Smooth muscle cell (in vitro differentiated cells): ENCODE measurements around the gene PES1. TPM values are rescaled to one million over a fixed set of nuclear protein-coding genes. Genes with fewer than 3 reads are reported as not detected.
"Not testable (repeated sequence)": the region's sequence is repeated elsewhere in the genome, so short reads cannot be mapped to it uniquely, and the experiment has no call there.

Experiments
- DNase-seq: peaks from one replicate; lab custom pipeline; 2025; ENCODE audit not compliant: unreplicated experiment; lab: John Stamatoyannopoulos, UW
- H2AFZ ChIP-seq: fragments of 200-600 bp; sonication (generic); 2 replicates; pipeline ENCODE4 v1.6.0; 2016; ENCODE audit warnings: antibody characterized with exemption, low read depth, mild to moderate bottlenecking
- H3F3A ChIP-seq: fragments of 200-600 bp; sonication (generic); 2 replicates; pipeline ENCODE4 v1.6.0; 2017; ENCODE audit warnings: antibody characterized with exemption, low read depth
- H3K27ac ChIP-seq: fragments of 200-600 bp; sonication (generic); 2 replicates; pipeline ENCODE4 v1.5.1; 2016; ENCODE audit warnings: low read depth, mild to moderate bottlenecking
- H3K27me3 ChIP-seq: fragments of 200-600 bp; sonication (generic); 2 replicates; pipeline ENCODE4 v1.6.1; 2016; ENCODE audit warnings: low read depth, mild to moderate bottlenecking
- H3K36me3 ChIP-seq: fragments of 200-600 bp; sonication (generic); 2 replicates; pipeline ENCODE4 v1.5.1; 2016; ENCODE audit warnings: low read depth
- H3K4me1 ChIP-seq: fragments of 200-600 bp; sonication (generic); 2 replicates; pipeline ENCODE4 v1.5.1; 2016; ENCODE audit warnings: low read depth
- H3K4me2 ChIP-seq: fragments of 200-600 bp; sonication (generic); 2 replicates; pipeline ENCODE4 v1.6.0; 2016; ENCODE audit warnings: mild to moderate bottlenecking
- H3K4me3 ChIP-seq: fragments of 200-600 bp; sonication (generic); 2 replicates; pipeline ENCODE4 v1.5.1; 2016; ENCODE audit warnings: mild to moderate bottlenecking
- H3K79me2 ChIP-seq: fragments of 200-600 bp; sonication (generic); 2 replicates; pipeline ENCODE4 v1.6.0; 2016; ENCODE audit warnings: low read depth, mild to moderate bottlenecking
- H3K9ac ChIP-seq: fragments of 200-600 bp; sonication (generic); 2 replicates; pipeline ENCODE4 v1.6.0; 2016; ENCODE audit warnings: low read depth
- H3K9me3 ChIP-seq: fragments of 200-600 bp; sonication (generic); replicated peaks from 2 replicates; pipeline ENCODE4 v1.5.1; 2016; ENCODE audit warnings: low read depth
- H4K20me1 ChIP-seq: fragments of 200-600 bp; sonication (generic); 2 replicates; pipeline ENCODE4 v1.6.0; 2016; ENCODE audit warnings: low read depth
- CTCF ChIP-seq: fragments of 200-600 bp; sonication (generic); IDR thresholded peaks from 2 replicates; pipeline ENCODE4 v1.5.1; 2017; ENCODE audit warnings: borderline replicate concordance, mild to moderate bottlenecking, antibody characterized with exemption; ENCODE audit not compliant: insufficient read depth, poor library complexity, severe bottlenecking
- WGBS: methylation state at CpG from one replicate; pipeline ENCODE4 v1.1.7; 2016; ENCODE audit warnings: low lambda C conversion rate; 5-methylcytosine and 5-hydroxymethylcytosine counted together
- polyA plus RNA-seq: library from polyadenylated mRNA; unstranded; fragments of >200 nt; fragmentation: Nextera tagmentation; extraction: Ambion mirVana; gene quantifications from 2 replicates; pipeline ENCODE4 v1.2.1, GENCODE V29; 2016
- total RNA-seq: library from RNA; depleted of rRNA; stranded (reverse); fragments of >200 nt; gene quantifications from 2 replicates; pipeline ENCODE4 v1.2.3, GENCODE V29; 2014

PES1 gene
- total and polyA plus RNA-seq, 2 experiments from 2014 or later = 35.6 to 59.4 TPM

- H3F3A ChIP-seq = no peaks in the 10 kb centered on the region
- TF ChIP-seq CTCF = no peak
- H3K4me2 ChIP-seq = peak overlapping the region; percentile 12
- no peaks in the 10 kb centered on the region for H4K20me1 ChIP-seq
- no peaks in the 10 kb centered on the region for H3K27me3 ChIP-seq
- 42% methylated on average over 3 of the region's 3 CpGs for WGBS
- no peak overlapping the region for H3K4me3 ChIP-seq
- no peaks in the 10 kb centered on the region for H3K79me2 ChIP-seq
- H3K36me3 ChIP-seq = no peaks in the 10 kb centered on the region
- peak overlapping the region; percentile 31 for H3K27ac ChIP-seq
- H3K4me1 ChIP-seq = no peaks in the 10 kb centered on the region
- H3K9me3 ChIP-seq = no peaks in the 10 kb centered on the region
- H2AFZ ChIP-seq = no peak overlapping the region
- H3K9ac ChIP-seq = no peak overlapping the region
- no peak for DNase-seq
These were observed 7.3 kb upstream of the PES1 start for GRCh38 chr22:30598986-30599385.

DNA sequence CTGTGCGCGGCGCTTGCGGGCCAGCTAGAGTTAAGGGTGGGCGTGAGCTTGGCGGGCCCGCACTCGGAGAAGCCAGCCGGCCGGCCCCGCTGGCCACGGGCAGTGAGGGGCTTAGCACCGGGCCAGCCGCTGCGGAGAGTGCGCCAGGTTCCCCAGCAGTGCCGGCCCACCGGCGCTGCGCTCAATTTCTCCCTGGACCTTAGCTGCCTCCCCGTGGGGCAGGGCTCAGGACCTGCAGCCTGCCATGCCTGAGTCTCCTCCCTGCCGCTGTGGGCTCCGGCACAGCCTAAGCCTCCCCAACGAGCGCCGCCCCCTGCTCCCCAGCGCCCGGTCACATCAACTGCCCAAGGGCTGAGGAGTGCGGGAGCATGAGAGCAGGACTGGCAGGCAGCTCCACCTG, 5.2 kb upstream of the PES1 start:
- Histone ChIP-seq H3K9me3 (no peaks in the 10 kb centered on the region), H3F3A (no peaks in the 10 kb centered on the region), H3K4me3 (no peak overlapping the region), H3K9ac (no peak overlapping the region), H3K36me3 (no peaks in the 10 kb centered on the region), H4K20me1 (no peaks in the 10 kb centered on the region), H3K4me2 (no peak overlapping the region), H3K4me1 (no peaks in the 10 kb centered on the region), H3K79me2 (no peaks in the 10 kb centered on the region), H3K27me3 (no peaks in the 10 kb centered on the region), H3K27ac (no peak overlapping the region), H2AFZ (no peak overlapping the region)
- no peak for DNase-seq
- no peak for TF ChIP-seq CTCF
- 77% methylated on average over 16 of the region's 29 CpGs for WGBS

GRCh38 chr22:30596199-30596598, 4.5 kb upstream of the PES1 start:
- DNase-seq = no peak
- WGBS = 88% methylated on average over 2 of the region's 2 CpGs
- no peak for TF ChIP-seq CTCF
- no peak overlapping the region for H3K9ac ChIP-seq
- peaks cover 5% of the 10 kb centered on the region for H3K79me2 ChIP-seq
- no peaks in the 10 kb centered on the region for H3K27me3 ChIP-seq
- H3K27ac ChIP-seq = no peak overlapping the region
- H3K4me1 ChIP-seq = no peaks in the 10 kb centered on the region
- H4K20me1 ChIP-seq = no peaks in the 10 kb centered on the region
- H3K36me3 ChIP-seq = no peaks in the 10 kb centered on the region
- H2AFZ ChIP-seq = no peak overlapping the region
- H3K4me2 ChIP-seq = no peak overlapping the region
- no peak overlapping the region for H3K4me3 ChIP-seq
- no peaks in the 10 kb centered on the region for H3K9me3 ChIP-seq
- no peaks in the 10 kb centered on the region for H3F3A ChIP-seq

- H3K9ac ChIP-seq, H3K9me3 ChIP-seq: not testable (repeated sequence)
- peak overlapping the region; percentile 23 for H3K4me3 ChIP-seq
These were observed 627 bp upstream of the PES1 start for GRCh38 chr22:30592360-30592713.

More at GRCh38 chr22:30592360-30592713, 627 bp upstream of the PES1 start:
- H4K20me1 ChIP-seq, DNase-seq, H3K36me3 ChIP-seq, H3K4me1 ChIP-seq, H3K27me3 ChIP-seq, H3F3A ChIP-seq: not testable (repeated sequence)
- Histone ChIP-seq H2AFZ (peak overlapping the region; percentile 58), H3K27ac (peak overlapping the region; percentile 98), H3K4me2 (peak overlapping the region; percentile 86), H3K79me2 (peaks cover 21% of the 10 kb centered on the region)
- WGBS = 50% methylated on average over 18 of the region's 18 CpGs
